Endodermal cell (in vitro differentiated cells): Measurements from ENCODE around the gene TKT. TPM values are rescaled to one million over a fixed set of nuclear protein-coding genes. Genes with fewer than 3 reads are reported as not detected.

Experiments
- DNase-seq: peaks from one replicate; pipeline ENCODE4 v3.0.0-alpha.2; 2017
- H3K27ac ChIP-seq: 2 replicates; pipeline ENCODE4 v1.5.1; 2013; ENCODE audit warnings: mild to moderate bottlenecking, low read depth, low read length, moderate library complexity
- H3K27me3 ChIP-seq: 2 replicates; pipeline ENCODE4 v1.6.1; 2013; ENCODE audit warnings: mild to moderate bottlenecking, low read length, moderate library complexity; ENCODE audit not compliant: insufficient read depth, control insufficient read depth, poor library complexity, severe bottlenecking
- H3K36me3 ChIP-seq: 2 replicates; pipeline ENCODE4 v1.7.0; 2013; ENCODE audit warnings: mild to moderate bottlenecking, low read length, moderate library complexity; ENCODE audit not compliant: control insufficient read depth, insufficient read depth
- H3K4me1 ChIP-seq: one replicate; pipeline ENCODE4 v1.7.0; 2013; ENCODE audit warnings: low read length; ENCODE audit not compliant: control insufficient read depth, insufficient read depth
- H3K4me3 ChIP-seq: 2 replicates; pipeline ENCODE4 v1.5.1; 2013; ENCODE audit warnings: mild to moderate bottlenecking, low read length, moderate library complexity
- H3K9ac ChIP-seq: 2 replicates; pipeline ENCODE4 v1.6.1; 2013; ENCODE audit warnings: mild to moderate bottlenecking, low read length, moderate library complexity; ENCODE audit not compliant: poor library complexity, severe bottlenecking; ENCODE audit errors: extremely low read depth
- H3K9me3 ChIP-seq: 2 replicates; pipeline ENCODE4 v1.6.1; 2013; ENCODE audit warnings: mild to moderate bottlenecking, low read length, moderate library complexity; ENCODE audit not compliant: control insufficient read depth
- H3K27ac Mint-ChIP-seq: 2 replicates; pipeline ENCODE4 v1.8.0; 2020; ENCODE audit warnings: mixed read lengths
- H3K27me3 Mint-ChIP-seq: 2 replicates; pipeline ENCODE4 v1.8.0; 2021; ENCODE audit warnings: mild to moderate bottlenecking, mixed read lengths; ENCODE audit not compliant: insufficient read depth
- H3K36me3 Mint-ChIP-seq: 2 replicates; pipeline ENCODE4 v1.8.0; 2020; ENCODE audit warnings: low read depth, mixed read lengths
- H3K4me1 Mint-ChIP-seq: 2 replicates; pipeline ENCODE4 v1.8.0; 2020; ENCODE audit warnings: mixed read lengths
- H3K4me3 Mint-ChIP-seq: 2 replicates; pipeline ENCODE4 v1.8.0; 2020; ENCODE audit warnings: mild to moderate bottlenecking, moderate library complexity, mixed read lengths
- H3K9me3 Mint-ChIP-seq: 2 replicates; pipeline ENCODE4 v1.8.0; 2020; ENCODE audit warnings: mild to moderate bottlenecking, mixed read lengths
- WGBS, 2 experiments: methylation state at CpG; one replicate each; pipeline versions ENCODE4 v1.1.5 to v1.1.7; 2013; ENCODE audit warnings: missing lambda C conversion rate in 2 of 2, mixed read lengths in 1 of 2; ENCODE audit not compliant: insufficient coverage in 1 of 2, insufficient read length in 1 of 2; 5-methylcytosine and 5-hydroxymethylcytosine counted together
- total RNA-seq, 2 donors: library from RNA; stranded (reverse); fragmentation: NEBNext Ultra II Directional in 1 of 2; extraction: Animal tissue kit (Norgen Biotek cat#: 25700) in 1 of 2; gene quantifications; 2 replicates in 1 of 2; 3 replicates in 1 of 2; pipeline ENCODE4 v1.2.1, GENCODE V29; 2021
- TF ChIP-seq, protein P1 (sequence below): fragments of 200-600 bp; sonication (generic); conservative IDR thresholded peaks from 2 replicates; pipeline ENCODE4 v1.5.0; 2021; ENCODE audit warnings: antibody characterized with exemption, mild to moderate bottlenecking

The TKT gene
- total RNA-seq, 2 donors from 2014 or later, result 373 to 472 TPM

DNA sequence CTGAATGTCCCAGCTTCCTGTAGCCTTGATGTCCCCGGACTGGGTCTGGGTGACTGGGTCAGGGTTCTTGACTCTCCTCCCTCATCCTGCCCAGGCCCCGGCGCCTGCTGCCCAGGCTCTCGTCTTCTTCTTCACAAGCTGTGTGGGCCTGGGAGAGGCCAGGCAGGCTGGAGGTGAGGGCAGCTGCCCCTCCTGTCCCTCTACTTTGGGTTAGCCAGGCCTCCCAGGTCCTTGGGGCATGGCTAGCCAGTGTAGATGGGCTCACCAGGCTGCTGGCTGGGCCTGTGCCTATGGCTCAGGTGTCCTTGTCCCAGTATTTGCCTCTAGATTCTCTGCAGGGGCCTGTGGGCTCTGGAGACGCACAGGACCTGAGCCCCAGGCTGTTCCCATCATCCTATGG is 31.8 kb downstream of the TKT start:
- H3K27me3 Mint-ChIP-seq, result no peaks in the 10 kb centered on the region
- H3K4me1 ChIP-seq, result no peaks in the 10 kb centered on the region
- no peaks in the 10 kb centered on the region for H3K9me3 Mint-ChIP-seq
- peak overlapping the region; percentile 64 for H3K27ac ChIP-seq
- no peak for DNase-seq
- 98% methylated on average over 5 of the region's 5 CpGs; no CpG with 5 or more reads in 1 of the 2 experiments for WGBS, 2 experiments
- H3K4me3 ChIP-seq, result no peak overlapping the region
- H3K9me3 ChIP-seq, result no peaks in the 10 kb centered on the region
- H3K36me3 ChIP-seq, result peaks cover 49% of the 10 kb centered on the region
- TF ChIP-seq, protein P1, sequence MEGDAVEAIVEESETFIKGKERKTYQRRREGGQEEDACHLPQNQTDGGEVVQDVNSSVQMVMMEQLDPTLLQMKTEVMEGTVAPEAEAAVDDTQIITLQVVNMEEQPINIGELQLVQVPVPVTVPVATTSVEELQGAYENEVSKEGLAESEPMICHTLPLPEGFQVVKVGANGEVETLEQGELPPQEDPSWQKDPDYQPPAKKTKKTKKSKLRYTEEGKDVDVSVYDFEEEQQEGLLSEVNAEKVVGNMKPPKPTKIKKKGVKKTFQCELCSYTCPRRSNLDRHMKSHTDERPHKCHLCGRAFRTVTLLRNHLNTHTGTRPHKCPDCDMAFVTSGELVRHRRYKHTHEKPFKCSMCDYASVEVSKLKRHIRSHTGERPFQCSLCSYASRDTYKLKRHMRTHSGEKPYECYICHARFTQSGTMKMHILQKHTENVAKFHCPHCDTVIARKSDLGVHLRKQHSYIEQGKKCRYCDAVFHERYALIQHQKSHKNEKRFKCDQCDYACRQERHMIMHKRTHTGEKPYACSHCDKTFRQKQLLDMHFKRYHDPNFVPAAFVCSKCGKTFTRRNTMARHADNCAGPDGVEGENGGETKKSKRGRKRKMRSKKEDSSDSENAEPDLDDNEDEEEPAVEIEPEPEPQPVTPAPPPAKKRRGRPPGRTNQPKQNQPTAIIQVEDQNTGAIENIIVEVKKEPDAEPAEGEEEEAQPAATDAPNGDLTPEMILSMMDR, result no peak
- no peaks in the 10 kb centered on the region for H3K27me3 ChIP-seq
- H3K36me3 Mint-ChIP-seq, result peaks cover 50% of the 10 kb centered on the region
- H3K4me1 Mint-ChIP-seq, result peaks cover 1% of the 10 kb centered on the region
- H3K9ac ChIP-seq, result no peak overlapping the region
- H3K4me3 Mint-ChIP-seq, result no peak overlapping the region
- H3K27ac Mint-ChIP-seq, result no peak overlapping the region

DNA sequence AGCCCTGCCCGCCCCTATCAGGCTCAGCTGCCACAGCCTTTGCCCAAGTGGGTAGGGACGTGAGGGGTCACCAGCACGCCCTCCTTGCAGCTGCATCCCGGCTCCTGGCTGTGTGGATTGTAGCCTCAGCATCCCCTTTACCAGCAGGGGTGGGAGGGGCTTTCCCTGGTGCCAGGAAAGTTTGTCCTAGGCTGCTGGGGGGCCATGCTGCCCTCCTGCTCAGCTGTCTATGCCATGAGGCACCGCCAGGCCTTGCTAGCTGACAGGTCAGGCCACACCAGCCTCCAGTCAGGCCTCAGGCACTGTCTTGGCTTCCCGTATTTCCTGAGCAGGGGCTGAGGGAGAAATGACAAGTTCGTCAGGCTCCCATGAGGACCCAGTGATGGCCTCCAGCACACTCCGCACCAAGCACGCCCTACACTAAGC is 32.3 kb downstream of the TKT start:
- WGBS, 2 experiments, result 91 to 96% methylated on average over 7 to 9 of the region's 9 CpGs
- peaks cover 46% of the 10 kb centered on the region for H3K36me3 Mint-ChIP-seq
- no peaks in the 10 kb centered on the region for H3K27me3 Mint-ChIP-seq
- H3K27ac Mint-ChIP-seq, result no peak overlapping the region
- H3K36me3 ChIP-seq, result peaks cover 45% of the 10 kb centered on the region
- H3K4me1 Mint-ChIP-seq, result peaks cover 1% of the 10 kb centered on the region
- no peak overlapping the region for H3K4me3 Mint-ChIP-seq
- H3K27me3 ChIP-seq, result no peaks in the 10 kb centered on the region
- H3K9me3 ChIP-seq, result no peaks in the 10 kb centered on the region
- DNase-seq, result no peak
- H3K27ac ChIP-seq, result peak overlapping the region; percentile 64
- H3K4me1 ChIP-seq, result no peaks in the 10 kb centered on the region
- H3K9ac ChIP-seq, result no peak overlapping the region
- H3K9me3 Mint-ChIP-seq, result no peaks in the 10 kb centered on the region
- H3K4me3 ChIP-seq, result no peak overlapping the region
- TF ChIP-seq, protein P1, result no peak

DNA sequence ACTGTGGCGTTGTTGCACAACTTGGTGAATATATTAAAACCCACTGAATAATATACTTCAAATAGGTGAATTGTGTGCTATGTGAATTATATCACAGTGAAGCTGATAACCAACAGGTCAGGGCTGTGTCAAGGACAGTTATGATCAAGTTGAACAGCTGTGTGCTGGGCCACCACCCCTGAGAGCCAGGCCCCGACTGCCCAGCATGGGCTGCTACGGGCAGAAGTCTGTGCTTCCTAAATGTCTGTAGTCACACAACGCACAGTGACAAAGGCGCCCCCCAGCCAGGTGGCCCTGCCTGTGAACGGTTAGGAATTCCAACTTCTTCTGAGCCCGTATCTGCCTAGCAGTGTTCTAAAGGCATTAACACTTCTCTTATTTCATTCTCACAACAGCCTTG is 32.8 kb downstream of the TKT start:
- no peak overlapping the region for H3K27ac Mint-ChIP-seq
- Histone ChIP-seq H3K9ac (no peak overlapping the region), H3K9me3 (no peaks in the 10 kb centered on the region), H3K4me1 (no peaks in the 10 kb centered on the region), H3K27me3 (no peaks in the 10 kb centered on the region), H3K36me3 (peaks cover 39% of the 10 kb centered on the region), H3K4me3 (no peak overlapping the region), H3K27ac (no peak overlapping the region)
- H3K36me3 Mint-ChIP-seq, result peaks cover 40% of the 10 kb centered on the region
- WGBS, 2 experiments, result 79 to 97% methylated on average over 4 to 6 of the region's 7 CpGs
- H3K4me1 Mint-ChIP-seq, result peaks cover 1% of the 10 kb centered on the region
- no peak overlapping the region for H3K4me3 Mint-ChIP-seq
- DNase-seq, result peak; percentile 51
- no peaks in the 10 kb centered on the region for H3K27me3 Mint-ChIP-seq
- H3K9me3 Mint-ChIP-seq, result no peaks in the 10 kb centered on the region
- TF ChIP-seq, protein P1, result no peak
